Ishikawa (cell line): ENCODE results near the gene CNTNAP2.
A peak's percentile ranks its signal among the peaks of the same experiment; 100 is the strongest.

Experiments used
- CEBPB ChIP-seq: IDR thresholded peaks from 2 replicates; pipeline ENCODE4 v1.6.1; 2012
- CREB1 ChIP-seq: IDR thresholded peaks from 2 replicates; pipeline ENCODE4 v1.6.1; 2012; ENCODE audit warnings: low read depth
- EGR1 ChIP-seq: IDR thresholded peaks from 2 replicates; pipeline ENCODE4 v1.6.1; 2012
- EP300 ChIP-seq: IDR thresholded peaks from 2 replicates; pipeline ENCODE4 v1.6.1; 2012; ENCODE audit warnings: borderline replicate concordance
- FOXM1 ChIP-seq: IDR thresholded peaks from 2 replicates; pipeline ENCODE4 v1.6.1; 2012; ENCODE audit warnings: low read depth, borderline replicate concordance
- MAX ChIP-seq: IDR thresholded peaks from 2 replicates; pipeline ENCODE4 v1.6.1; 2012
- NFIC ChIP-seq: IDR thresholded peaks from 2 replicates; pipeline ENCODE4 v1.6.1; 2012
- RAD21 ChIP-seq: IDR thresholded peaks from 2 replicates; pipeline ENCODE4 v1.6.1; 2012; ENCODE audit warnings: low read depth
- REST ChIP-seq: IDR thresholded peaks from 2 replicates; pipeline ENCODE4 v1.6.1; 2012; ENCODE audit warnings: low read depth, mild to moderate bottlenecking
- TAF1 ChIP-seq: IDR thresholded peaks from 2 replicates; pipeline ENCODE4 v1.6.1; 2012; ENCODE audit warnings: low read depth, mild to moderate bottlenecking
- TCF12 ChIP-seq: IDR thresholded peaks from 2 replicates; pipeline ENCODE4 v1.6.1; 2012; ENCODE audit warnings: low read depth
- TEAD4 ChIP-seq: IDR thresholded peaks from 2 replicates; pipeline ENCODE4 v1.6.1; 2012
- USF1 ChIP-seq: IDR thresholded peaks from 2 replicates; pipeline ENCODE4 v1.6.1; 2012
- YY1 ChIP-seq: IDR thresholded peaks from 2 replicates; pipeline ENCODE4 v1.6.1; 2012; ENCODE audit warnings: low read depth
- ZBTB7A ChIP-seq: IDR thresholded peaks from 2 replicates; pipeline ENCODE4 v1.6.1; 2012; ENCODE audit warnings: low read depth

The CNTNAP2 gene

GRCh38 chr7:146096994-146097393, 19.6 kb upstream of the CNTNAP2 start:
- TF ChIP-seq EP300: no peak
- TF ChIP-seq RAD21: peak; percentile 28; the same call in 1 of the 2 replicates
- no peak for TF ChIP-seq FOXM1

- no peak for TF ChIP-seq TCF12
- no peak for TF ChIP-seq EP300
- no peak for TF ChIP-seq ZBTB7A
- no peak for TF ChIP-seq CEBPB
- TF ChIP-seq FOXM1: no peak
- TF ChIP-seq MAX: no peak
- no peak for TF ChIP-seq EGR1
- TF ChIP-seq NFIC: no peak
- no peak for TF ChIP-seq RAD21
- TF ChIP-seq TAF1: no peak
- no peak for TF ChIP-seq USF1
- TF ChIP-seq CREB1: no peak
- no peak for TF ChIP-seq TEAD4
- TF ChIP-seq YY1: no peak
- no peak for TF ChIP-seq REST
These were observed 10.3 kb upstream of the CNTNAP2 start for GRCh38 chr7:146106319-146106718.

- TF ChIP-seq REST: peak; percentile 73
- TF ChIP-seq RAD21: no peak
- TF ChIP-seq EP300: no peak
These were observed 3.8 kb upstream of the CNTNAP2 start for GRCh38 chr7:146112755-146113154.

- no peak for TF ChIP-seq EP300
- TF ChIP-seq EGR1: no peak
- no peak for TF ChIP-seq TEAD4
- no peak for TF ChIP-seq RAD21
- no peak for TF ChIP-seq USF1
- no peak for TF ChIP-seq MAX
- TF ChIP-seq ZBTB7A: no peak
- TF ChIP-seq TCF12: no peak
These were observed 1.1 kb upstream of the CNTNAP2 start for GRCh38 chr7:146115548-146115850.

GRCh38 chr7:146115851-146116520, 615 bp upstream of the CNTNAP2 start:
- TF ChIP-seq REST (peak; percentile 98), EGR1 (peak; percentile 78), ZBTB7A (peak; percentile 67), MAX (peak; percentile 62; the same call in 1 of the 2 replicates), NFIC (no peak), TEAD4 (peak; percentile 39; the same call in 1 of the 2 replicates)
